IMR-90 (cell line): ENCODE data around the gene IFNL3. TPM values are rescaled to one million over a fixed set of nuclear protein-coding genes. Genes with fewer than 3 reads are reported as not detected.

ENCODE experiments used
- ATAC-seq: fragments of 200-7000 bp; cut with Tn5 transposase; 2 replicates; pipeline ENCODE4 v1.9.1; 2020; ENCODE audit warnings: low read depth, mild to moderate bottlenecking, moderate library complexity
- BruUV-seq: library from RNA; stranded (reverse); fragments of 400-500 nt; replicated peaks from 2 replicates; lab custom pipeline; 2021; lab: Mats Ljungman, UMichigan
- CTCF ChIA-PET: fragments of 300-600 bp; formaldehyde crosslinking; extraction: SDS; loops from one replicate; lab custom pipeline; 2021; ENCODE audit warnings: antibody characterized with exemption; lab: Yijun Ruan, JAX
- POLR2A ChIA-PET: fragments of 300-600 bp; sonication (Branson Sonifier 250); formaldehyde crosslinking; loops from one replicate; lab custom pipeline; 2022; ENCODE audit warnings: antibody characterized with exemption; ENCODE audit not compliant: unreplicated experiment; lab: Charles Lee
- DNase-seq: peaks from one replicate; pipeline ENCODE4 v3.0.0; 2013
- H2AFZ ChIP-seq: replicated peaks from 2 replicates; pipeline ENCODE3; 2013; ENCODE audit warnings: low read length, mild to moderate bottlenecking; ENCODE audit not compliant: poor library complexity
- H2AK5ac ChIP-seq: 2 replicates; pipeline ENCODE4 v1.6.1; 2013; ENCODE audit warnings: low read depth, low read length, inconsistent platforms
- H2AK9ac ChIP-seq: replicated peaks from 2 replicates; pipeline ENCODE3; 2013; ENCODE audit warnings: mild to moderate bottlenecking, low read depth, low read length, moderate library complexity; ENCODE audit not compliant: poor library complexity
- H2BK120ac ChIP-seq: 2 replicates; pipeline ENCODE4 v1.6.1; 2013; ENCODE audit warnings: low read depth, low read length, inconsistent platforms
- H2BK15ac ChIP-seq: 3 replicates; pipeline ENCODE4 v1.6.1; 2013; ENCODE audit warnings: low read depth, low read length, inconsistent platforms
- H2BK20ac ChIP-seq: 2 replicates; pipeline ENCODE4 v1.6.1; 2013; ENCODE audit warnings: low read depth, mild to moderate bottlenecking, inconsistent platforms, low read length, moderate library complexity
- H2BK5ac ChIP-seq: 2 replicates; pipeline ENCODE4 v1.6.1; 2013; ENCODE audit warnings: mild to moderate bottlenecking, low read depth, low read length, inconsistent platforms; ENCODE audit not compliant: poor library complexity, severe bottlenecking
- H3K14ac ChIP-seq: replicated peaks from 2 replicates; pipeline ENCODE4 v1.6.1; 2013; ENCODE audit warnings: low read depth, low read length, inconsistent platforms
- H3K18ac ChIP-seq: 2 replicates; pipeline ENCODE4 v1.6.1; 2013; ENCODE audit warnings: low read depth, low read length, control low read depth
- H3K23ac ChIP-seq: 2 replicates; pipeline ENCODE4 v1.6.1; 2013; ENCODE audit warnings: low read depth, low read length, inconsistent platforms
- H3K27ac ChIP-seq: 2 replicates; pipeline ENCODE4 v1.5.1; 2013; ENCODE audit warnings: mild to moderate bottlenecking, control low read depth, low read length; ENCODE audit not compliant: insufficient read depth
- H3K27me3 ChIP-seq: 2 replicates; pipeline ENCODE4 v1.6.1; 2013; ENCODE audit warnings: low read length; ENCODE audit not compliant: control insufficient read depth, insufficient read depth
- H3K36me3 ChIP-seq: 2 replicates; pipeline ENCODE4 v1.6.1; 2013; ENCODE audit warnings: low read length, mixed read lengths; ENCODE audit not compliant: control insufficient read depth, insufficient read depth
- H3K4ac ChIP-seq: 2 replicates; pipeline ENCODE4 v1.6.1; 2013; ENCODE audit warnings: low read depth, low read length, inconsistent platforms
- H3K4me1 ChIP-seq: 2 replicates; pipeline ENCODE4 v1.6.1; 2013; ENCODE audit warnings: low read length, mixed read lengths; ENCODE audit not compliant: control insufficient read depth, insufficient read depth
- H3K4me2 ChIP-seq: 2 replicates; pipeline ENCODE4 v1.6.1; 2013; ENCODE audit warnings: low read depth, mild to moderate bottlenecking, control low read depth, low read length, moderate library complexity
- H3K4me3 ChIP-seq: 2 replicates; pipeline ENCODE4 v1.5.1; 2013; ENCODE audit warnings: low read depth, mild to moderate bottlenecking, control low read depth, low read length, moderate library complexity; ENCODE audit not compliant: insufficient read depth
- H3K56ac ChIP-seq: 2 replicates; pipeline ENCODE4 v1.6.1; 2013; ENCODE audit warnings: low read length, inconsistent platforms; ENCODE audit not compliant: insufficient read depth; ENCODE audit errors: extremely low read depth
- H3K79me1 ChIP-seq, 2 experiments: 2 replicates each; pipeline ENCODE4 v1.6.1; 2013; ENCODE audit warnings: low read length in 2 of 2, inconsistent platforms in 1 of 2, low read depth in 1 of 2
- H3K9ac ChIP-seq: 2 replicates; pipeline ENCODE4 v1.6.1; 2013; ENCODE audit warnings: low read depth, low read length, control low read depth
- H3K9me1 ChIP-seq: 2 replicates; pipeline ENCODE4 v1.6.1; 2013; ENCODE audit warnings: low read length, inconsistent platforms; ENCODE audit not compliant: insufficient read depth
- H3K9me3 ChIP-seq: 2 replicates; pipeline ENCODE4 v1.6.1; 2013; ENCODE audit warnings: low read length; ENCODE audit not compliant: control insufficient read depth, insufficient read depth
- H4K20me1 ChIP-seq: 2 replicates; pipeline ENCODE4 v1.6.1; 2013; ENCODE audit warnings: low read length, inconsistent platforms; ENCODE audit not compliant: insufficient read depth
- H4K5ac ChIP-seq: 2 replicates; pipeline ENCODE4 v1.6.1; 2013; ENCODE audit warnings: mild to moderate bottlenecking, low read depth, low read length, control low read depth
- H4K8ac ChIP-seq, 2 experiments: 2 replicates each; pipeline ENCODE4 v1.6.1; 2013; ENCODE audit warnings: low read depth in 2 of 2, low read length in 2 of 2, control low read depth in 1 of 2, inconsistent platforms in 1 of 2
- H4K91ac ChIP-seq: 2 replicates; pipeline ENCODE4 v1.6.1; 2013; ENCODE audit warnings: low read depth, low read length, inconsistent platforms; ENCODE audit not compliant: insufficient read depth
- CEBPB ChIP-seq: IDR thresholded peaks from 2 replicates; pipeline ENCODE4 v1.6.1; 2012; ENCODE audit warnings: low read depth, low read length, improper control_type of control experiment
- MAFK ChIP-seq: IDR thresholded peaks from 2 replicates; pipeline ENCODE4 v1.6.1; 2012; ENCODE audit warnings: low read depth, low read length, improper control_type of control experiment
- NFE2L2 ChIP-seq: fragments of 150-350 bp; IDR thresholded peaks from 2 replicates; pipeline ENCODE4 v1.6.1; 2016; ENCODE audit warnings: low read depth, mild to moderate bottlenecking, low read length
- RAD21 ChIP-seq: IDR thresholded peaks from 2 replicates; pipeline ENCODE4 v1.6.1; 2012; ENCODE audit warnings: low read length, improper control_type of control experiment
- USF2 ChIP-seq: fragments of 150-350 bp; IDR thresholded peaks from 2 replicates; pipeline ENCODE4 v1.6.1; 2017; ENCODE audit warnings: mild to moderate bottlenecking, antibody characterized with exemption, low read length, low read depth
- WGBS, 2 experiments: methylation state at CpG; one replicate each; pipeline versions ENCODE4 v1.1.5 to v1.1.7; 2013; ENCODE audit warnings: missing lambda C conversion rate in 2 of 2; ENCODE audit not compliant: insufficient read length in 1 of 2; ENCODE audit errors: extremely low coverage in 2 of 2; 5-methylcytosine and 5-hydroxymethylcytosine counted together
- dilution Hi-C: fragments of 300-500 bp; cut with HindIII; formaldehyde crosslinking; loops from one replicate; pipeline ENCODE4 v1.14.3; 2018; ENCODE audit warnings: low sequenced_read_pairs; ENCODE audit not compliant: unreplicated experiment
- in situ Hi-C: fragments of 300-500 bp; cut with MboI; formaldehyde crosslinking; loops from 3 replicates; pipeline ENCODE4 v1.14.3; 2019; ENCODE audit warnings: low sequenced_read_pairs, inconsistent platforms, mixed read lengths
- intact Hi-C: fragments of 100-400 bp; cut with micrococcal nuclease; formaldehyde crosslinking; loops from 2 replicates; pipeline ENCODE4 v1.10.0; 2022
- polyA plus RNA-seq, 3 experiments: library from polyadenylated mRNA; depleted of rRNA; stranded (reverse); fragments of >200 nt; gene quantifications; 2 replicates each; pipeline ENCODE4 v1.2.3, GENCODE V29; 2012; ENCODE audit warnings: low replicate concordance in 1 of 3
- total RNA-seq: library from RNA; depleted of rRNA; stranded (reverse); fragments of >200 nt; gene quantifications from 2 replicates; pipeline ENCODE4 v1.2.3, GENCODE V29; 2012

The IFNL3 gene
- total and polyA plus RNA-seq, 2 of the 4 experiments (the other 2 are of a cell fraction), result not detected

GRCh38 chr19:39206122-39206521 lies 38.7 kb downstream of the IFNL3 start:
- Histone ChIP-seq H3K27ac (no peak overlapping the region), H3K23ac (no peak overlapping the region), H3K56ac (no peak overlapping the region), H3K4me1 (no peaks in the 10 kb centered on the region), H3K36me3 (no peaks in the 10 kb centered on the region), H2AK9ac (no peak overlapping the region), H4K91ac (no peak overlapping the region), H4K5ac (no peak overlapping the region), H2BK5ac (no peak overlapping the region), H3K4me2 (no peak overlapping the region), H2BK15ac (no peak overlapping the region), H3K18ac (no peak overlapping the region), H3K14ac (no peak overlapping the region), H3K4me3 (no peak overlapping the region), H2AFZ (no peak overlapping the region), H4K8ac (no peak overlapping the region), H2BK20ac (no peak overlapping the region), H3K9ac (no peak overlapping the region), H3K9me3 (no peaks in the 10 kb centered on the region), H3K79me1 (no peaks in the 10 kb centered on the region), H2BK120ac (no peak overlapping the region), H3K4ac (no peak overlapping the region), H3K9me1 (no peaks in the 10 kb centered on the region), H4K20me1 (no peaks in the 10 kb centered on the region), H3K27me3 (peaks cover 41% of the 10 kb centered on the region), H2AK5ac (no peak overlapping the region)
- intact Hi-C loops, result no loop called here
- ATAC-seq (no peak), DNase-seq (no peak)
- dilution Hi-C loops, result no loop called here
- TF ChIP-seq USF2 (no peak), CEBPB (no peak), NFE2L2 (no peak), RAD21 (no peak), MAFK (no peak)
- WGBS, 2 experiments, result 83% methylated on average over 2 of the region's 6 CpGs; no CpG with 5 or more reads in 1 of the 2 experiments
- in situ Hi-C loops, result loop anchor here (25.0 kb wide), 1 partner anchor 744 kb away; no protein-coding TSS in a partner anchor
- BruUV-seq, result no TSS peak
- ChIA-PET POLR2A (no interaction called here), CTCF (no interaction called here)
